Endothelial cell of umbilical vein (primary cell): ENCODE measurements around the gene KDM6B. TPM values are rescaled to one million over a fixed set of nuclear protein-coding genes. Genes with fewer than 3 reads are reported as not detected.

Experiments used
- BruUV-seq: library from RNA; stranded (reverse); fragments of 400-500 nt; replicated peaks from 2 replicates; lab custom pipeline; 2021; lab: Mats Ljungman, UMichigan
- CTCF ChIA-PET: fragments of 300-600, 350-600 bp; sonication (Branson Sonifier 250); formaldehyde crosslinking; loops from one replicate; lab custom pipeline; 2021; ENCODE audit warnings: antibody characterized with exemption, inconsistent platforms; lab: Charles Lee
- POLR2A ChIA-PET: fragments of 300-600, 350-600 bp; sonication (Branson Sonifier 250); formaldehyde crosslinking; loops from one replicate; lab custom pipeline; 2021; ENCODE audit warnings: antibody characterized with exemption, inconsistent platforms; lab: Charles Lee
- DNase-seq: peaks from one replicate; pipeline ENCODE4 v3.0.0-alpha.2; 2011; ENCODE audit warnings: low read depth, low spot score
- FAIRE-seq: peaks from 2 replicates; lab custom pipeline; 2011; peaks lifted over from hg19 to GRCh38; lab: Jason Lieb, UNC
- H2AFZ ChIP-seq: 2 replicates; pipeline ENCODE4 v1.6.0; 2012; ENCODE audit warnings: low read depth, low read length, control low read depth, inconsistent platforms
- H3K27ac ChIP-seq: 2 replicates; pipeline ENCODE4 v1.5.1; 2011; ENCODE audit warnings: low read depth, mild to moderate bottlenecking, control low read depth, low read length, moderate library complexity; ENCODE audit not compliant: insufficient read depth
- H3K27me3 ChIP-seq, 2 experiments: 2 replicates each; pipeline versions ENCODE4 v1.6.0 to v1.6.1; 2011; ENCODE audit warnings: low read length in 2 of 2, mixed read lengths in 1 of 2; ENCODE audit not compliant: control insufficient read depth in 2 of 2, insufficient read depth in 2 of 2
- H3K36me3 ChIP-seq, 2 experiments: 2 replicates in 1 of 2; 3 replicates in 1 of 2; pipeline ENCODE4 v1.5.1; 2011; ENCODE audit warnings: low read length in 2 of 2, mild to moderate bottlenecking in 1 of 2, moderate library complexity in 1 of 2; ENCODE audit not compliant: control insufficient read depth in 2 of 2, insufficient read depth in 2 of 2; ENCODE audit errors: extremely low read depth in 1 of 2
- H3K4me1 ChIP-seq: 3 replicates; pipeline ENCODE4 v1.5.1; 2011; ENCODE audit warnings: mild to moderate bottlenecking, low read length; ENCODE audit not compliant: control insufficient read depth, insufficient read depth; ENCODE audit errors: extremely low read depth
- H3K4me2 ChIP-seq: 2 replicates; pipeline ENCODE4 v1.6.1; 2011; ENCODE audit warnings: low read length, control low read depth, mixed read lengths; ENCODE audit not compliant: insufficient read depth
- H3K4me3 ChIP-seq, 3 experiments: fragments of 200-600 bp in 1 of 3; sonication (generic), shearing (Covaris generic) in 1 of 3; replicated peaks in 1 of 3; 2 replicates each; pipeline ENCODE4 v1.5.1; 2011 to 2016; ENCODE audit warnings: control low read depth in 3 of 3, low read length in 3 of 3, mild to moderate bottlenecking in 2 of 3, inconsistent platforms in 1 of 3, low read depth in 1 of 3, moderate library complexity in 1 of 3; ENCODE audit not compliant: insufficient read depth in 1 of 3
- H3K79me2 ChIP-seq: 2 replicates; pipeline ENCODE4 v1.6.0; 2012; ENCODE audit warnings: low read length, inconsistent platforms; ENCODE audit not compliant: control insufficient read depth, insufficient read depth
- H3K9ac ChIP-seq: replicated peaks from 2 replicates; pipeline ENCODE3; 2011; ENCODE audit warnings: low read length, control low read depth; ENCODE audit not compliant: insufficient read depth; ENCODE audit errors: extremely low read depth
- H3K9me1 ChIP-seq: replicated peaks from 3 replicates; pipeline ENCODE4 v1.6.0; 2011; ENCODE audit warnings: mild to moderate bottlenecking, low read length; ENCODE audit not compliant: control insufficient read depth, insufficient read depth; ENCODE audit errors: extremely low read depth
- H3K9me3 ChIP-seq: replicated peaks from 2 replicates; pipeline ENCODE4 v1.5.1; 2012; ENCODE audit warnings: low read length, inconsistent platforms; ENCODE audit not compliant: control insufficient read depth, insufficient read depth
- H4K20me1 ChIP-seq: replicated peaks from 2 replicates; pipeline ENCODE3; 2011; ENCODE audit warnings: mild to moderate bottlenecking, low read length; ENCODE audit not compliant: control insufficient read depth, insufficient read depth; ENCODE audit errors: extremely low read depth
- CTCF ChIP-seq, 2 donors: IDR thresholded peaks; 1 replicate in 1 of 2; 2 replicates in 1 of 2; pipeline ENCODE4 v1.5.1; 2011; ENCODE audit warnings: low read length in 2 of 2, mild to moderate bottlenecking in 2 of 2, moderate library complexity in 2 of 2, control low read depth in 1 of 2, inconsistent platforms in 1 of 2, low read depth in 1 of 2; ENCODE audit not compliant: insufficient read depth in 1 of 2; ENCODE audit errors: extremely low read depth in 1 of 2
- EZH2 ChIP-seq: IDR thresholded peaks from 2 replicates; pipeline ENCODE4 v1.6.1; 2012; ENCODE audit warnings: borderline replicate concordance, low read depth, mild to moderate bottlenecking, moderate library complexity, low read length, inconsistent platforms; ENCODE audit not compliant: severe bottlenecking
- FOS ChIP-seq: IDR thresholded peaks from 2 replicates; pipeline ENCODE4 v1.6.1; 2011; ENCODE audit warnings: mild to moderate bottlenecking, low read length, moderate library complexity, borderline replicate concordance; ENCODE audit not compliant: insufficient read depth
- GATA2 ChIP-seq: IDR thresholded peaks from 2 replicates; pipeline ENCODE4 v1.7.0; 2011; ENCODE audit warnings: low read depth, mild to moderate bottlenecking, moderate library complexity, mixed read lengths, low read length; ENCODE audit not compliant: insufficient read length, insufficient read depth
- JUN ChIP-seq: IDR thresholded peaks from 2 replicates; pipeline ENCODE4 v1.6.1; 2011; ENCODE audit warnings: borderline replicate concordance, low read depth; ENCODE audit not compliant: insufficient read length, insufficient read depth
- MYC ChIP-seq: IDR thresholded peaks from one replicate; pipeline ENCODE4 v1.6.1; 2011; ENCODE audit warnings: mild to moderate bottlenecking, low read depth, low read length
- POLR2A ChIP-seq: IDR thresholded peaks from 2 replicates; pipeline ENCODE4 v1.6.1; 2012; ENCODE audit warnings: low read depth, mild to moderate bottlenecking, control low read depth, low read length
- POLR2AphosphoS5 ChIP-seq: IDR thresholded peaks from 2 replicates; pipeline ENCODE4 v1.6.1; 2012; ENCODE audit warnings: low read depth, mild to moderate bottlenecking, control low read depth, low read length, moderate library complexity; ENCODE audit not compliant: insufficient read depth
- dilution Hi-C: fragments of 300-500 bp; cut with MboI; formaldehyde crosslinking; loops from one replicate; pipeline ENCODE4 v1.15.0; 2019; ENCODE audit warnings: low sequenced_read_pairs; ENCODE audit not compliant: extremely low pct_ligation_motif_present
- intact Hi-C: fragments of 100-400 bp; cut with micrococcal nuclease; formaldehyde crosslinking; loops from one replicate; pipeline ENCODE4 v1.10.0; 2022
- polyA plus RNA-seq, 4 experiments: library from polyadenylated mRNA; depleted of rRNA in 3 of 4; stranded (reverse) in 3 of 4; unstranded in 1 of 4; fragments of >200 nt; gene quantifications; 2 replicates each; pipeline versions ENCODE4 v1.2.1 to v1.2.3, GENCODE V29; 2011 to 2012; ENCODE audit warnings: missing spikeins in 1 of 4
- total RNA-seq: library from RNA; stranded (reverse); gene quantifications from 2 replicates; pipeline ENCODE4 v1.2.3, GENCODE V29; 2021
- TF ChIP-seq, protein P1 (sequence below): IDR thresholded peaks from 2 replicates; pipeline ENCODE4 v1.6.1; 2011; ENCODE audit not compliant: insufficient read depth, insufficient read length

KDM6B gene
- total and polyA plus RNA-seq, 2 donors (not counting 3 experiments of a cell fraction or from before 2014, with no cell fraction given) = 1.8 to 17.8 TPM

DNA sequence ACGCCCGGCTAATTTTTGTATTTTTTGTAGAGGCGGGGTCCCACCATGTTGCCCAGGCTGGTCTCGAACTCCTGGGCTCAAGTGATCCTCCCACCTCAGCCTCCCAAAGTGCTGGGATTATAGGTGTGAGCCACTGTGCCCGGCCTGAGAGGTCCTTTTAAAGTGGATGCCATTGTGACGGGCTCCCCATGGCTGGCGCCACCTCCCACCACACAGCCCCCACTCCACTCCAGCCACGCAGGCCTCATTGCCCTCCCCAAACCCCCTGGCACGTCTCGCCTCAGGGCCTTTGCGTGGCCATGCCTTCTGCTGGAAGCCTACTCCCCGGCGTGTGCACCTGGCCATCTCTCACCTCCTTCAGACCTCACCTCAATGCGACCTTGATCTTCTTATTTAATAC, 11.9 kb upstream of the KDM6B start:
- Histone ChIP-seq H3K9me3 (no peaks in the 10 kb centered on the region), H3K4me1 (no peaks in the 10 kb centered on the region), H3K4me3 (no peak overlapping the region), H4K20me1 (no peaks in the 10 kb centered on the region), H2AFZ (no peak overlapping the region), H3K27ac (no peak overlapping the region), H3K4me2 (no peak overlapping the region), H3K9ac (no peak overlapping the region), H3K36me3 (no peaks in the 10 kb centered on the region), H3K79me2 (no peaks in the 10 kb centered on the region), H3K27me3 (peaks cover 3% of the 10 kb centered on the region in 2 experiments), H3K9me1 (no peaks in the 10 kb centered on the region)
- no TSS peak for BruUV-seq
- FAIRE-seq = no peak
- no peak for DNase-seq
- CTCF ChIA-PET = interaction anchor here (0.5 to 8.6 kb wide), 14 partner anchors 10 to 238 kb away, joined by 3 to 121 read pairs (median 4); partner anchors contain the start of gene NAA38
- intact Hi-C loops = loop anchor here (1.0 to 5.0 kb wide), 6 partner anchors 29 to 235 kb away; no protein-coding TSS in a partner anchor
- dilution Hi-C loops = no loop called here
- POLR2A ChIA-PET = no interaction called here
- TF ChIP-seq POLR2AphosphoS5 (no peak), EZH2 (no peak), GATA2 (no peak), MYC (no peak), POLR2A (no peak), CTCF (IDR thresholded peaks at IDR 0.05; ENCODE audit: extremely low read depth in 1 of 2, insufficient read depth in 1 of 2, low read depth in 1 of 2, low read length in 2 of 2) (no peak), FOS (no peak), JUN (no peak)
- TF ChIP-seq, protein P1, sequence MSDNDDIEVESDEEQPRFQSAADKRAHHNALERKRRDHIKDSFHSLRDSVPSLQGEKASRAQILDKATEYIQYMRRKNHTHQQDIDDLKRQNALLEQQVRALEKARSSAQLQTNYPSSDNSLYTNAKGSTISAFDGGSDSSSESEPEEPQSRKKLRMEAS = no peak
